ENCODE results near the gene COX7B2.

The COX7B2 gene

DNA sequence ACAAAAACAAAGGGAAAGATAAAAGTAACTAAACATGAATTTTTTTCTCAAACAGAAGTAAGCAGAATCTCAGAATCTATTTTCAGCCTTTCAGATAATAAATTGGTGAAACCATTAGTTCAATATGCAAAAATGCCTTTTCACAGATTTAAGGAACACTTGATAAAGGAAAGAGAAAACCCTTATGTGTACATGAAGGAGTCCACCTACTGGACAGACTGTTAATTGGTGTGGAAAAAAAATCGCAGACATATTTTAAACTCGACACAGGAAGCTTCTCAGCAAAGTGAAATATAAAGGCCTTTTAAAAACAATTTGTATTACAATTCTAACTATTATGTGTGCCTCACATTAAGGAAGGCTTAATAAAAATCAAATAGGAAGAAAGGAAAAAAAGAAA lies 22.3 kb downstream of the COX7B2 start:
- no peak for DNase-seq

- DNase-seq, result no peak
These were observed 30.4 kb downstream of the COX7B2 start for GRCh38 chr4:46878641-46879040.

- no peak for DNase-seq
These were observed 34.2 kb downstream of the COX7B2 start for GRCh38 chr4:46874811-46875210.

- no peak for DNase-seq
These were observed 38.6 kb downstream of the COX7B2 start for GRCh38 chr4:46870411-46870810.

- no peak for DNase-seq
These were observed 52.7 kb downstream of the COX7B2 start for GRCh38 chr4:46856333-46856732.

- no peak for DNase-seq
These were observed 56.2 kb downstream of the COX7B2 start for GRCh38 chr4:46852800-46853199.

DNA sequence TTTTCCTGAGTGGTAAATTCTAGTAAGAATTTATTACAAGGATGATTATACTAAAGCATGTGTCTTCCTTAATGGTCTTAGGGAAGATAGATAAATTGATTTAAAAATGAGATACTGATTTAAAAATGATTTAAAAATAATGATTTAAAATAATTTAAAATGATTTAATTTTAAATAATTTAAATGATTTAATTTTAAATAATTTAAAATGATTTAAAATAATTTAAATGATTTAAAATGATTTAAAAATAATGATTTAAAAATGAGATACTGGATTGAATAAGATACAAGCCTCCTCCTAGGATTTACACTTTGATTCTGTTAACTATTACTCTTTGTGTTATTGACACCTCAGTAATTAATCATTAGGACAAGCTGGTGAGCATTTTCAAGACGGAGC lies 59.0 kb downstream of the COX7B2 start:
- no peak for DNase-seq

DNA sequence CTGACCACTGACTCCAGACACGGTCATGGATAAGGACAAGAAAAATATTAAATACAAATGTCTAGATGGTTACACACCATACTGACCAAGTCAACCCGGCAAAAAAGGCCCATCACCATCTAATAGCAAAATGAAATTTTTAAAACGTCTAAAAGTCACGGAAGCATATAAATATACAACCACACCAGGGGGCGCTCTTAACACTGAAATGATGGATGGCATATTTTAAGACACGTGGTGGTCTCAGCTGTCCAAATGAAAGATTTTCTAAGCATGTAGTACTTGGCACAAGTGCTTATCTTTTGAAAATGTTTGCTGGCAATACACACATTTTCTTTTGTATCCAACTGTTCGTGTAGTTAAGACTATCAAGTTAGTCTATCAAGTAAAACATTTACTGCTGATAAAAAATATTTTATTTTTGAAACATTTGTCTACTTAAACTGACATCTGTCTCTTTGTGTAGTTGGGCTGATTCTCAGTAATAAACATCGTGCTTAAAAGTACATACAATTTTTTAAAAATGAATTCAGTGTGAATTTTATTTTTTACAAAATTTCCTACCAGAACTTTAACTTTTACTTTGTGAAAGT lies 64.6 kb downstream of the COX7B2 start:
- DNase-seq, result no peak

DNA sequence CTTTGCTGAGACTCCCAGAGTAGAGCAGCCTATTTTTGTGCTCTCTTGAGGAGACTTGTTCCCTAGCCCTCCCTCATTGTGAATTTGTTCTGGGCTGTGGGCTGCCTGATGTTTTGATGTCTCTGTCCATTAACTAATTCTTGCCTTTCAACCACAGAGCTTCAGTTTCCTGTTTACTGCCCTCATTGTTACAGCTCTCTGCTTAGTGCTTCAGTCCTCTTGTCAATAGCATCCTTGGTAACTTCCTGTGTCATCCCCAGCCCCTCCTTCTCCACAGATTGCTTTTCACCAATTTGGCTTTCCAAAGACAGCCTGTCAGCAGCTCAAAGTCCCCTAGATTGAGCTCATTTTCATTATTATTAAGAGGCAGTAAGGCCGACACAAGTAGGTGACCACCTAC lies 69.9 kb downstream of the COX7B2 start:
- no peak for DNase-seq

GRCh38 chr4:46837639-46838038 lies 71.4 kb downstream of the COX7B2 start:
- no peak for DNase-seq

GRCh38 chr4:46836584-46836983 lies 72.5 kb downstream of the COX7B2 start:
- DNase-seq, result no peak

GRCh38 chr4:46830971-46831454 lies 78.0 kb downstream of the COX7B2 start:
- no peak for DNase-seq

- no peak for DNase-seq
These were observed 88.9 kb downstream of the COX7B2 start for GRCh38 chr4:46820154-46820553.

GRCh38 chr4:46819095-46819494 lies 90.0 kb downstream of the COX7B2 start:
- no peak for DNase-seq

DNA sequence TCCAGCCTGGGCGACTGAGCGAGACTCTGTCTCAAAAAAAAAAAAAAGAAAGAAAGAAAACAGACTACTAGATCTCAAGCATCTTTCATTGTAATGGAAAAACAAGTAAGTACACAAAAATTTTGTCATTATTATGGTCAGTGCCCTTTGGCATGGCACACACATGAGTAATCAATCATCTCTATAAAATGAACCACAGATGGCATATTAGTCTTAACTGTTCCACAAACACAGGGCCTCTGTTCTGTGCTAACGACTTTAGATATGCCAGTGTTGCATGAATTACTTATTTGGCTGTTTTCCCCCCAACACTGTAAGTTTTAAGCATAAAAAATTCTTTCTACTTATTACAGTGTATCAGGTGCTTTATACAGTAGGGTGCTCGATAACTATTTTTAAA lies 90.4 kb downstream of the COX7B2 start:
- DNase-seq, result no peak

DNA sequence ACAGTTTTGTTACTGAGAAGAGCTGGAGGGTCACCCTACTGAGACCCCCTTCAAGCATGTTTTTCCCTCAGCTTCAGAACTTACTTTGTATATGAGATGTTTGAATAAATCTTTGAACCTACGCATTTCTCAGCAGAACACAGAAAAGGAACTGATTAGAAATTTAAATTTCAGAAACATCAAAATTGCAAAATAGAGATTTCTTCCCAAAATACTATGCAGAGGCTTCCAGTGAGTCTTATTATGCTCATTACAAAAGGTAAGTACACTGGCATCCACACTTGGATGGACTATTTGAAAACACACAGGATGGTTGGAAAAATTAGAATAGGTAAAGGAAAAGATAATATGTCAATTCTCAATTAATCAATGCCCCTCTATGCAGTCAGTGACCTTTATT lies 91.2 kb downstream of the COX7B2 start:
- DNase-seq, result no peak

- DNase-seq, result no peak
These were observed 104.1 kb downstream of the COX7B2 start for GRCh38 chr4:46804781-46805413.

DNA sequence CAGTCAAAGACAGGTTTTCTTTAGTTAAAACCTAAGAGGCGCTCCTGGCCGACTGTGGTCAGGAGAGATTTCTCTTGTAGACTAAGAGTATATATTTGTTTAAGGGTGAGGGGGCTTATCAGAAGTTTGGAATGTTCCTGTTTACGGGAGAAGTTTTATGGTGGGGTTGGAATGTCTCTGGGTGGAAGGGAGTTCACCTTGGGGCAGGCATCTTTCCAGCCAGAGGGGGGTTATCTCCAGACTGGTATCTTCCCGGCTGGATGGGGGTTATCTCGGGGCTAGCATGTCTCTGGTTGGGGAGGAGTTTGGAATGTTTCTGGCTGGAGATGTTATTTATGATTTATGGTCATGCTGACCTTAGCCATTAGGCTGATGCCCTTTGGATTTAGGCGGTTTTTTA lies 116.0 kb downstream of the COX7B2 start:
- no peak for DNase-seq

GRCh38 chr4:46781434-46782092 lies 127.5 kb downstream of the COX7B2 start:
- no peak for DNase-seq

DNA sequence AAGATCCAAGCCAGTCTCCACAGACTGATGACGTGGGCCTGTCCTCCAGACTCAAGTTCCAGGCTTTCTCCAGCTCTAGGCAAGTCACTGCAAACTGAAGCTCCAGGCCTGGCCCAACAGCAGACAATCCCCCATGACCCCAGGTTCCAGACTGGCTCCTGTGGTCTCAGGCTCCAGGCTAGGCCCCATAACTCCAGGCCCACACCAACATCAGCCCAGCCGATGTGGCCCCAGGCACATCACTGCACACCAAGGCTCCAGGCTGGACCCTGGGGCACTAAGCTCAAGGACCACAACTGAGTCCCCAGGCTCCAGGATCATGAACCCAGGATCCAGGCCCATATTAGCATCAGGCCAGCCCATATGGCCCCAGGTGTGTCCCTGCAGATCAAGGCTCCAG lies 143.6 kb downstream of the COX7B2 start:
- DNase-seq, result no peak

DNA sequence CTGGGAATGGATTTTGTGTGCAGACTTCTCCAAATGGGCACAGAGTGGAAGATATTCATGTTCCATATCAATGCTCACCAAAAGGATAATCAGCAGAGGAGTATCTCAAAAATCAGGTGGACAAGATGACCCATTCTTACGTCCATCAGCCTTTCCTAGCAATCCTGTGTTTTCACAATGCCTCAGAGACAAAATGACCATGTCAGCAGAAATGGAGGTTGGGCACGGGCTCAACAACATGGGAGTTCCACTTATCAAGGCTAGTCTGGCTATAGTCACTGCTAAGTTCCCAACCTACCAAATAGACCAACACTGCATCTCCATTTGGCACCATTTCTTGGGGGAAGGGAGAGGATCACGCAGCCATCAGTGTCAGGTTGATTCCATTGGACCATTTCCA lies 179.0 kb downstream of the COX7B2 start:
- no peak for DNase-seq

- DNase-seq, result no peak
These were observed 189.0 kb downstream of the COX7B2 start for GRCh38 chr4:46720055-46720454.

DNA sequence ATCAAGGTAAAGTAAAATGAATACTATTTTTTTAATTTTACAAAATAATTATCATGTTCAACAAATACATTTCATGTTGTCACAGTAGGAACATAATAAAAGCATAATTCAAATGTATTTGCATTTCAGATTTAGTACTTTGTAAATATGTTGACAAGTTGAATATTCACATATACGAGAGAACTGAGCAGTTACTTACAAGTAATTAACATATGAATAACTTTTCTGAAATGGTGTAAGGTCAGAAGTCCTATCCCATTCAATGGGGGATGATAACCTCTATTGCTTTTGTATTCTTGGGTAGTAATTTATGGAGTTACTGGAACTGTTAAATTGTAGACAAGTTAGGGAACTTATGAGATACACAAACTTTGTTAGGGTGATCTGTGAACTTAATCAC lies 191.1 kb downstream of the COX7B2 start:
- no peak for DNase-seq

DNA sequence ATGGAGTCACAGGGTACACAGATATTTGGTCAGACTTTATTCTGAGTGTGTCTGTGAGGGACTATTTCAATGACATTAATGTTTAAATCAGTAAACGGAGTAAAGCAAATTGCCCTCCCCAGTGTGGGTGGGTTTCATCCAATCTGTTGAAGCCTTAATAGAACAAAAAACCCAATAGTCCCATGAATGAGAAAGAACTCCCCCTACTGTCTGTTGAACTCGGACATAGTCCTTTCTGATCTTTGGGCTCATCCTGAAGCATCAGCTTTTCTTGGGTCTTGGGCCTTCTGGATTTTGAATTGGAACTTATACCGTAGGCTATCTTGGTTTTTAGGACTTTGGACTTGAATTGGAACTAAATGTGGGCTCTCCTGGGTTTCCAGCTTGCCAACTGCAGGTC lies 193.6 kb downstream of the COX7B2 start:
- no peak for DNase-seq

DNA sequence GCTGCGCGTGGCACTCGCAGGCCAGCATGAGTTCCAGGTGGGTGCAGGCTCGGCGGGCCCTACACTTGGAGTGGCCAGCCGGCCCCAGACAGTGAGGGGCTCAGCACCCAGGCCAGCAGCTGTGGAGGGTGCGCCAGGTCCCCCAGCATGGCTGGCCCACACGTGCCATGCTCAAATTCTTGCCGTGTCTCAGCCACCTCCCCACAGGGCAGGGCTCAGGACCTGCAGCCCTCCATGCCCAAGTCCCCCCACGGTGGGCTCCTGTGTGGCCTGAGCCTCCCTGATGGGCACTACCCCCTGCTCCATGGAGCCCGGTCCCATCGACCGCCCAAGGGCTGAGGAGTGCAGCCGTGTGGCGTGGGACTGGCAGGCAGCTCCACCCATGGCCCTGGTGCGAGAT lies 210.2 kb downstream of the COX7B2 start:
- DNase-seq, result no peak
